HG02588 (cell line): ENCODE results near the gene ELOVL7.
"Not testable (repeated sequence)": the region's sequence is repeated elsewhere in the genome, so short reads cannot be mapped to it uniquely, and the experiment has no call there.

Experiments
- ATAC-seq: cut with Tn5 transposase; IDR thresholded peaks from one replicate; pipeline ENCODE4 v1.9.1; 2021; ENCODE audit warnings: mild to moderate bottlenecking, moderate library complexity; ENCODE audit not compliant: unreplicated experiment

ELOVL7 gene

GRCh38 chr5:60718166-60718892 is 125.7 kb downstream of the ELOVL7 start:
- no peak for ATAC-seq

DNA sequence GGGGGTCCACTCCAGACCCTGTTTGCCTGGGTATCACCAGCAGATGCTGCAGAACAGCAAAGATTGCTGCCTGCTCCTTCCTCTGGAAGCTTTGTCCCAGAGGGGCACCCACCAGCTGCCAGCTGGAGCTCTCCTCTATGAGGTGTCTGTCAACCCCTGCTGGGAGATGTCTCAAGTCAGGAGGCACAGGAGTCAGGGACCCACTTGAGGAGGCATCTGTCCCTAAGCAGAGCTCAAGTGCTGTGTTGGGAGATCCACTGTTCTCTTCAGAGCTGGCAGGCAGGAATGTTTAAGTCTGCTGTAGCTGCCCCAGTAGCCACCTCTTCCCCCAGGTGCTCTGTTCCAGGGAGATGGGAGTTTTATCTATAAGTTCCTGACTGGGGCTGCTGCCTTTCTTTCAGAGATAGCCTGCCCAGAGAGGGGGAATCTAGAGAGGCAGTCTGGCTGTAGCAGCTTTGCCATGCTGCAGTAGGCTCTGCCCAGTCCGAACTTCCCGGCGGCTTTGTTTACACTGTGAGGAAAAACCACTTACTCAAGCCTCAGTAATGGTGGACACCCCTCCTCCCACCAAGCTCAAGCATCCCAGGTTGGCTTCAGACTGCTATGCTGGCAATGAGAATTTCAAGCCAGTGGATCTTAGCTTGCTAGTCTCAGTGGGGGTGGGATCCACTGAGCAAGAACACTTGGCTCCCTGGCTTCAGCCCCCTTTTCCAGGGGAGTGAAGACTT is 128.7 kb downstream of the ELOVL7 start:
- not testable (repeated sequence) for ATAC-seq

- ATAC-seq: no peak
These were observed 131.1 kb downstream of the ELOVL7 start for GRCh38 chr5:60712950-60713349.

- not testable (repeated sequence) for ATAC-seq
These were observed 132.2 kb downstream of the ELOVL7 start for GRCh38 chr5:60711892-60712291.

DNA sequence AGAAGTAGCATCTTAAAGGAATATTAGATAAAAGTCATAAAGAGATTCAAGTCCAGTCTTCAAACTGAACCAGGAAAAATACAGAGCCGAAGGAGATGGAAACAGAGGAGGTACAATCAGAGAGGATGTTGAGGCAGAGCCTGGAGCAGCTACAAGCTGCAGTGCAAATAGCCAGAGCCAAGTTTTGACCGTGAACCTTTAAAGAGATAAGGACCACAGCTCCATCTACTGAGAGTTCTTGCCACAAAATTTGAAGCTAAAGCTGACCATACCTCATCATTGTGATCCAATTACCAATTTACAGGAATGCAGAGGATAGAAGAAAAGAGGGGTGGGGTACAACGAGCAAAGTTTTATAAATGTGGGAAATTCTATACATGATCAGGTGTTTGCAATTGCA is 133.7 kb downstream of the ELOVL7 start:
- no peak for ATAC-seq

GRCh38 chr5:60705144-60705543 is 138.9 kb downstream of the ELOVL7 start:
- no peak for ATAC-seq

DNA sequence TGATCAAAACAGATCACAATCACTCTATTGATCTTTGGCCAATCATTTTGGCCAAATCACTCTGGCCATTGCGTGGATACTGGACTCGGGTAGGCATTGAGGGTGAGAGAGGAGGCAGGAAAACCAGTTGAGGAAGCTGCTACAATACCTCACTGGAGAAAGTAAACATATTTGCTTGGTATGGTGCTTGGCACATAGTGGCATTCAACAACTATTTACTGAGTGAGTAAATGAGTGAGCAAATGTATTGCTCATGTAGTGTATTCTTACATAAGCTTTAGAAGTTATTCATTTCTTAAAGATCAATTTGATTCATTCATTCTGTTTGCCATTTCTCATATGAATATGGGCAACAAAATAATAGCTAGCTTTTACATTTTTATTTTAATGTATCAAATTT is 140.1 kb downstream of the ELOVL7 start:
- ATAC-seq: no peak
